Astrocyte (in vitro differentiated cells and primary cell): ENCODE results near the gene ARRB1. TPM values are rescaled to one million over a fixed set of nuclear protein-coding genes. Genes with fewer than 3 reads are reported as not detected.

Source experiments
- DNase-seq: peaks from one replicate; pipeline ENCODE4 v3.0.0-alpha.2; 2010; ENCODE audit warnings: low read depth
- FAIRE-seq: peaks from 2 replicates; lab custom pipeline; 2011; peaks lifted over from hg19 to GRCh38; lab: Jason Lieb, UNC
- H2AFZ ChIP-seq: 2 replicates; pipeline ENCODE4 v1.6.0; 2012; ENCODE audit warnings: low read depth, low read length, inconsistent platforms
- H3K27ac ChIP-seq: 2 replicates; pipeline ENCODE4 v1.5.1; 2011; ENCODE audit warnings: low read depth, low read length, inconsistent platforms
- H3K27me3 ChIP-seq: 2 replicates; pipeline ENCODE4 v1.6.0; 2011; ENCODE audit warnings: low read length, inconsistent platforms; ENCODE audit not compliant: insufficient read depth
- H3K36me3 ChIP-seq: 2 replicates; pipeline ENCODE4 v1.5.1; 2011; ENCODE audit warnings: low read length, inconsistent platforms; ENCODE audit not compliant: insufficient read depth
- H3K4me1 ChIP-seq: 2 replicates; pipeline ENCODE4 v1.5.1; 2011; ENCODE audit warnings: low read length, inconsistent platforms; ENCODE audit not compliant: insufficient read depth
- H3K4me2 ChIP-seq: 2 replicates; pipeline ENCODE4 v1.6.0; 2012; ENCODE audit warnings: low read length, inconsistent platforms
- H3K4me3 ChIP-seq: 2 replicates; pipeline ENCODE4 v1.5.1; 2011; ENCODE audit warnings: low read depth, mild to moderate bottlenecking, low read length, inconsistent platforms; ENCODE audit not compliant: insufficient read depth
- H3K79me2 ChIP-seq: 2 replicates; pipeline ENCODE4 v1.6.0; 2012; ENCODE audit warnings: mild to moderate bottlenecking, low read length, inconsistent platforms; ENCODE audit not compliant: insufficient read depth
- H3K9ac ChIP-seq: 2 replicates; pipeline ENCODE4 v1.6.0; 2012; ENCODE audit warnings: mild to moderate bottlenecking, low read length, inconsistent platforms
- H3K9me3 ChIP-seq: 2 replicates; pipeline ENCODE4 v1.5.1; 2012; ENCODE audit warnings: low read depth, mild to moderate bottlenecking, low read length, inconsistent platforms; ENCODE audit not compliant: insufficient read depth
- H4K20me1 ChIP-seq: 2 replicates; pipeline ENCODE4 v1.6.0; 2012; ENCODE audit warnings: low read length, inconsistent platforms; ENCODE audit not compliant: insufficient read depth
- H3K27ac Mint-ChIP-seq: one replicate; pipeline ENCODE4 v1.8.0; 2021; ENCODE audit warnings: mild to moderate bottlenecking, mixed read lengths; ENCODE audit not compliant: unreplicated experiment
- H3K27me3 Mint-ChIP-seq: one replicate; pipeline ENCODE4 v1.8.0; 2021; ENCODE audit warnings: low read depth, mixed read lengths; ENCODE audit not compliant: unreplicated experiment
- H3K36me3 Mint-ChIP-seq: one replicate; pipeline ENCODE4 v1.8.0; 2021; ENCODE audit warnings: low read depth, mixed read lengths; ENCODE audit not compliant: unreplicated experiment
- H3K4me1 Mint-ChIP-seq: one replicate; pipeline ENCODE4 v1.8.0; 2021; ENCODE audit warnings: low read depth, mixed read lengths; ENCODE audit not compliant: unreplicated experiment
- H3K4me3 Mint-ChIP-seq: one replicate; pipeline ENCODE4 v1.8.0; 2021; ENCODE audit warnings: mild to moderate bottlenecking, moderate library complexity, mixed read lengths; ENCODE audit not compliant: unreplicated experiment
- H3K9me3 Mint-ChIP-seq: one replicate; pipeline ENCODE4 v1.8.0; 2021; ENCODE audit warnings: mild to moderate bottlenecking, mixed read lengths; ENCODE audit not compliant: unreplicated experiment
- CTCF ChIP-seq: IDR thresholded peaks from 2 replicates; pipeline ENCODE4 v1.5.1; 2011; ENCODE audit warnings: low read depth, mild to moderate bottlenecking, inconsistent platforms, low read length, moderate library complexity; ENCODE audit not compliant: insufficient read depth
- EZH2 ChIP-seq: IDR thresholded peaks from 2 replicates; pipeline ENCODE4 v1.6.1; 2012; ENCODE audit warnings: mild to moderate bottlenecking, low read length, inconsistent platforms; ENCODE audit not compliant: insufficient read depth
- total RNA-seq: library from RNA; stranded (reverse); gene quantifications from 2 replicates; pipeline ENCODE4 v1.2.1, GENCODE V29; 2021

The ARRB1 gene
- total RNA-seq, 1 donor from 2014 or later: 28.5 TPM

- no peak overlapping the region for H3K4me3 ChIP-seq
- Mint-ChIP-seq H3K4me1 (no peaks in the 10 kb centered on the region), H3K36me3 (no peaks in the 10 kb centered on the region), H3K27me3 (peaks cover 13% of the 10 kb centered on the region), H3K4me3 (no peak overlapping the region), H3K9me3 (peaks cover 5% of the 10 kb centered on the region), H3K27ac (no peak overlapping the region)
- no peak overlapping the region for H3K4me2 ChIP-seq
- no peaks in the 10 kb centered on the region for H3K36me3 ChIP-seq
- H3K27me3 ChIP-seq: peaks cover 10% of the 10 kb centered on the region
- no peak for DNase-seq
- no peak overlapping the region for H2AFZ ChIP-seq
- H4K20me1 ChIP-seq: no peaks in the 10 kb centered on the region
- H3K9me3 ChIP-seq: peaks cover 5% of the 10 kb centered on the region
- TF ChIP-seq CTCF: no peak
- no peak for TF ChIP-seq EZH2
- H3K79me2 ChIP-seq: no peaks in the 10 kb centered on the region
- H3K4me1 ChIP-seq: no peaks in the 10 kb centered on the region
- H3K9ac ChIP-seq: no peak overlapping the region
- FAIRE-seq: no peak
- H3K27ac ChIP-seq: no peak overlapping the region
Observed at GRCh38 chr11:75373201-75373600, 21.7 kb upstream of the ARRB1 start.

GRCh38 chr11:75371949-75372876, 20.8 kb upstream of the ARRB1 start:
- DNase-seq (no peak), FAIRE-seq (no peak)
- no peak overlapping the region for H2AFZ ChIP-seq
- no peaks in the 10 kb centered on the region for H3K36me3 Mint-ChIP-seq
- no peaks in the 10 kb centered on the region for H3K36me3 ChIP-seq
- no peaks in the 10 kb centered on the region for H4K20me1 ChIP-seq
- peaks cover 7% of the 10 kb centered on the region for H3K9me3 Mint-ChIP-seq
- no peak overlapping the region for H3K4me3 Mint-ChIP-seq
- H3K27ac ChIP-seq: no peak overlapping the region
- H3K27me3 ChIP-seq: peaks cover 10% of the 10 kb centered on the region
- H3K27me3 Mint-ChIP-seq: peaks cover 13% of the 10 kb centered on the region
- no peak overlapping the region for H3K4me3 ChIP-seq
- TF ChIP-seq CTCF (no peak), EZH2 (no peak)
- no peak overlapping the region for H3K9ac ChIP-seq
- H3K79me2 ChIP-seq: no peaks in the 10 kb centered on the region
- H3K4me1 ChIP-seq: no peaks in the 10 kb centered on the region
- H3K4me1 Mint-ChIP-seq: no peaks in the 10 kb centered on the region
- H3K4me2 ChIP-seq: no peak overlapping the region
- H3K9me3 ChIP-seq: peaks cover 5% of the 10 kb centered on the region
- no peak overlapping the region for H3K27ac Mint-ChIP-seq
